Tibial nerve (tissue), 4 donors: ENCODE results near the gene DMKN. TPM values are rescaled to one million over a fixed set of nuclear protein-coding genes. Genes with fewer than 3 reads are reported as not detected.

Experiments
- DNase-seq, 2 donors: peaks; one replicate each; pipeline ENCODE4 v3.0.0-alpha.2; 2019; ENCODE audit warnings: low spot score in 2 of 2
- H3K27ac ChIP-seq, 4 donors: fragments of 200-600 bp; sonication (generic) in 3 of 4; one replicate each; pipeline ENCODE4 v1.5.1; 2017 to 2019; ENCODE audit warnings: mild to moderate bottlenecking in 1 of 4
- H3K27me3 ChIP-seq, 2 donors: fragments of 200-600 bp; sonication (generic) in 1 of 2; one replicate each; pipeline versions ENCODE4 v1.5.1 to v1.6.0; 2017 to 2019
- H3K36me3 ChIP-seq, 3 donors: fragments of 200-600 bp; sonication (generic); one replicate each; pipeline ENCODE4 v1.5.1; 2018 to 2019
- H3K4me1 ChIP-seq, 4 donors: fragments of 200-600 bp; sonication (generic) in 3 of 4; one replicate each; pipeline ENCODE4 v1.5.1; 2017 to 2019
- H3K4me3 ChIP-seq, 4 donors: fragments of 200-600 bp; sonication (generic) in 3 of 4; one replicate each; pipeline ENCODE4 v1.5.1; 2017 to 2019; ENCODE audit warnings: mild to moderate bottlenecking in 1 of 4, moderate library complexity in 1 of 4
- H3K9me3 ChIP-seq, 4 donors: fragments of 200-600 bp; sonication (generic) in 3 of 4; one replicate each; pipeline ENCODE4 v1.5.1; 2017 to 2019
- EP300 ChIP-seq, 2 donors: sonication (generic); formaldehyde crosslinking; IDR thresholded peaks; one replicate each; pipeline ENCODE4 v1.6.1; 2017; ENCODE audit warnings: antibody characterized with exemption in 2 of 2, mild to moderate bottlenecking in 1 of 2
- POLR2A ChIP-seq, 2 donors: fragments of 450-650 bp; IDR thresholded peaks; one replicate each; pipeline ENCODE4 v1.6.1; 2017; ENCODE audit warnings: antibody characterized with exemption in 2 of 2, mild to moderate bottlenecking in 2 of 2, moderate library complexity in 2 of 2
- WGBS, 2 donors: methylation state at CpG; one replicate each; pipeline ENCODE4 v1.1.5; 2018; 5-methylcytosine and 5-hydroxymethylcytosine counted together
- total RNA-seq, 4 donors: library from RNA; depleted of rRNA; stranded (reverse); fragments of >200 nt; gene quantifications; one replicate each; pipeline ENCODE4 v1.1.0, GENCODE V29; 2016
- TF ChIP-seq, protein P1 (sequence below), 5 experiments: fragments of 200-600 bp in 3 of 5; fragments of 450-650 bp in 2 of 5; sonication (generic) in 3 of 5; IDR thresholded peaks; one replicate each; pipeline ENCODE4 v1.5.1; 2016 to 2019; ENCODE audit warnings: antibody characterized with exemption in 5 of 5, mild to moderate bottlenecking in 3 of 5, moderate library complexity in 2 of 5

The DMKN gene
- total RNA-seq, 4 donors from 2014 or later, result 8.2 to 33.5 (median 26.5) TPM

DNA sequence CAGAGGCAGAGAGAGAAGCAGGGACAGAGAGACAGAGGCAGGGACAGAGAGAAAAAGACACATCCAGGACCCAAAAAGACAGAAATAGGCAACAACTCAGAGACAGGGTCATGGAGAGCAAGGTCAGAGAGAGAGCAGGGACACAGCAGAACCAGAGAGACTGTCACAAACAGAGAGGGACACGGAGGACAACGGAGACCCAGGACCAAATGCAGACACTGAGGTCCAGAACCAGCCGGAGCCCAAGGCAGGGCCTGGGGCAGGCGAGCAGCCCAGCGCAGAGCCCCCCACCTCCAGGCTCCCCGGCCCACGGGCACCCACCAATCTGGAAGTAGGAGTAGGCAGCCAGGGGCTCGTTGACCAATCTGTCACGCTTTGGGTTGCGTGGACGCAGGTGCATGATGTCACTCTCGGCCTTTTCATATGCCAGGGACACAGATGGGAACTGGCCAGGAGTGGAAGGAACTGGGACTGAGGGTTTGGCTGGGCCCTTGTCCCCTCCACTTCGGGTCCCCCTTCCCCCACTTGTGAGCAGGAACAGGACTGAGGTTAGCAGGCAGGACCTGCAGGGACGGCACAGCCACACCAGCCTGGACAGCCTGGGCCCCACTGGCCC, 40.0 kb upstream of the DMKN start:
- Histone ChIP-seq H3K9me3 (no peaks in the 10 kb centered on the region), H3K27me3 (peaks cover 0 to 14% of the 10 kb centered on the region in 2 donors), H3K4me3 (no peak overlapping the region), H3K27ac (no peak overlapping the region), H3K36me3 (peaks cover 0 to 19% (median 0%) of the 10 kb centered on the region in 3 donors), H3K4me1 (peaks cover 0 to 17% (median 2%) of the 10 kb centered on the region in 4 donors)
- 67 to 68% methylated on average over 14 of the region's 14 CpGs for WGBS, 2 donors
- TF ChIP-seq EP300 (IDR thresholded peaks at IDR 0.05) (no peak), POLR2A (IDR thresholded peaks at IDR 0.05) (no peak)
- TF ChIP-seq, protein P1, sequence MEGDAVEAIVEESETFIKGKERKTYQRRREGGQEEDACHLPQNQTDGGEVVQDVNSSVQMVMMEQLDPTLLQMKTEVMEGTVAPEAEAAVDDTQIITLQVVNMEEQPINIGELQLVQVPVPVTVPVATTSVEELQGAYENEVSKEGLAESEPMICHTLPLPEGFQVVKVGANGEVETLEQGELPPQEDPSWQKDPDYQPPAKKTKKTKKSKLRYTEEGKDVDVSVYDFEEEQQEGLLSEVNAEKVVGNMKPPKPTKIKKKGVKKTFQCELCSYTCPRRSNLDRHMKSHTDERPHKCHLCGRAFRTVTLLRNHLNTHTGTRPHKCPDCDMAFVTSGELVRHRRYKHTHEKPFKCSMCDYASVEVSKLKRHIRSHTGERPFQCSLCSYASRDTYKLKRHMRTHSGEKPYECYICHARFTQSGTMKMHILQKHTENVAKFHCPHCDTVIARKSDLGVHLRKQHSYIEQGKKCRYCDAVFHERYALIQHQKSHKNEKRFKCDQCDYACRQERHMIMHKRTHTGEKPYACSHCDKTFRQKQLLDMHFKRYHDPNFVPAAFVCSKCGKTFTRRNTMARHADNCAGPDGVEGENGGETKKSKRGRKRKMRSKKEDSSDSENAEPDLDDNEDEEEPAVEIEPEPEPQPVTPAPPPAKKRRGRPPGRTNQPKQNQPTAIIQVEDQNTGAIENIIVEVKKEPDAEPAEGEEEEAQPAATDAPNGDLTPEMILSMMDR (IDR thresholded peaks at IDR 0.05), result no peak
- no peak for DNase-seq

DNA sequence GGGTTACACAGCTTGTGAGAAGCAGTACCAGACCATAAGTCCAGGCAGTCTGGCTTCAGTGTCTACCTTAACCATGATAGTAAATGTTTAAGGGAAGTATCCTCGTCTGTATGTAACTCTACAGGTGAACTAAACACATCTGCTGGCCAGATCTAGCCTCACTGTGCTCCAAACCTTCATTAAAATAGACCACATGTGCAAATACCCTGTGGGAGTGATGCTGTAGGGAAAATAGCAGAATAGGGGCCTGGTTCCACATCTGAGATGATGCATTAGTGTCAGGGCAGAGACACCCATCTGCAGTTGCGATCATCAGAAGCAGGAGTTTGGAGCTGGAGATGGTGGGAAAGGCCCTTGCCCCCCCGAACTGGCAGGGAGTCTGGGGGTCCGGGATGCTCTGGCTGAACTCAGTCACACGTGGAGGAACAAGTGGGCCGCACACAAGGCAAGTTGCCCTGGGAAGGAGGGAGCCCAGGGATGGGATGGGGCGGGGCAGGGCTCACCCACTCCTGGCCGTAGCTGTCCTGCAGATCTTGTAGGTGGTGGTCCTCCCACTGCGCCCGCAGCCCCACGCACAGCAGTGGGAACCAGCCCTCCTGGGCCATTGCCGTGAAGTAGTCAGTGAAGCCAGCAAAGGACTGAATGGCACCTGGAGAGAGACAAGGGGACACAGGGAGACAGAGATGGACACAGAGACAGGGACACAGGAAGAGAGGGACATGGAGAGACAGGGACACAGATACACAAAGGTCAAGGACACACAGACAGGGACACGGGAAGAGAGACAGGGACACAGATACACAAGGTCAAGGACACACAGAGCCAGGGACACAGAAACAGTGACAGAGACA, 39.3 kb upstream of the DMKN start:
- 61 to 74% methylated on average over 12 of the region's 13 CpGs for WGBS, 2 donors

DNA sequence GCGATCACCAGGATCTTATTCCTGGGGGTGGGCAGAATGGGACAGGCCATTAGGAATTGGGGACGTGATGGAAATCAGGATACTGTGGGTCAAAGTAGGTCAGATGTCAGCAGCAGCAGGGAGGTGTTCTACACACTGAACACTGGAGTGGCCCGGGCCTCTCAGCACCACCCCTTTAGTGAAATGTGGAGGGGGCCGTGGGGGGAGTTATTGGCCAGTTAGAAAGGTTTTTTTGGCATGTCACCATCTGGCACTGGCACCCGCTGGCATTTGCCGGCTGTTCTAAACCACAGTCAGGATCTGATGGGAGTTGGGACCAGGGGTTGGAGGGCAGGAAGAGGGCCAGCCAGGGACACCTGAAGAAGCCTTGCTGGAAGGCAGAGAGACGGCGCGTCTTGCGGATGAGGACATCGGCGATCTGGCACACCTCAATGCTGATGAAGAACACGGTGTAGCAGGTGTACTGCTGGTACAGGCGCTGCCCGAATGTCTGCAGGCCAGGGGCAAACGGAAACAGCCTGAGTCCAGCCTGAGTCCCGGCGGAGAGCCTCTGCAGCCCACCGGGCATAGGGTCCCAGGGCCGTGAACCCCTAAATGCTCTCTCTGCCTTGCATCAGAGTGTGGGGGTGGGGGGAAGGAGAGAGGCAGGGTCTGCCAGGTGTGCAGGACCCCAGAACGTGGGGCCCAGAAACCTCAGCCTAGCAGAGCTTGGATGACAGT, 37.8 kb upstream of the DMKN start:
- 82 to 83% methylated on average over 20 to 21 of the region's 21 CpGs for WGBS, 2 donors
- Histone ChIP-seq H3K4me3 (no peak overlapping the region), H3K9me3 (no peaks in the 10 kb centered on the region), H3K27ac (no peak overlapping the region), H3K4me1 (peaks cover 0 to 16% (median 6%) of the 10 kb centered on the region in 4 donors), H3K27me3 (no peaks in the 10 kb centered on the region), H3K36me3 (peaks cover 0 to 38% (median 0%) of the 10 kb centered on the region in 3 donors)
- TF ChIP-seq, protein P1 (IDR thresholded peaks at IDR 0.05), result no peak
- TF ChIP-seq POLR2A (IDR thresholded peaks at IDR 0.05), result no peak
- no peak for TF ChIP-seq EP300 (IDR thresholded peaks at IDR 0.05)
- DNase-seq, result no peak

More for the DNA sequence above, 39.3 kb upstream of the DMKN start:
- DNase-seq, result no peak
- H3K27me3 ChIP-seq, result peaks cover 0 to 7% of the 10 kb centered on the region in 2 donors
- peaks cover 0 to 26% (median 0%) of the 10 kb centered on the region in 3 donors for H3K36me3 ChIP-seq
- peaks cover 0 to 10% (median 0%) of the 10 kb centered on the region in 4 donors for H3K4me1 ChIP-seq
- TF ChIP-seq POLR2A (IDR thresholded peaks at IDR 0.05), result no peak
- no peak for TF ChIP-seq EP300 (IDR thresholded peaks at IDR 0.05)
- TF ChIP-seq, protein P1 (IDR thresholded peaks at IDR 0.05), result no peak
- H3K4me3 ChIP-seq, result no peak overlapping the region
- H3K27ac ChIP-seq, result no peak overlapping the region
- no peaks in the 10 kb centered on the region for H3K9me3 ChIP-seq

DNA sequence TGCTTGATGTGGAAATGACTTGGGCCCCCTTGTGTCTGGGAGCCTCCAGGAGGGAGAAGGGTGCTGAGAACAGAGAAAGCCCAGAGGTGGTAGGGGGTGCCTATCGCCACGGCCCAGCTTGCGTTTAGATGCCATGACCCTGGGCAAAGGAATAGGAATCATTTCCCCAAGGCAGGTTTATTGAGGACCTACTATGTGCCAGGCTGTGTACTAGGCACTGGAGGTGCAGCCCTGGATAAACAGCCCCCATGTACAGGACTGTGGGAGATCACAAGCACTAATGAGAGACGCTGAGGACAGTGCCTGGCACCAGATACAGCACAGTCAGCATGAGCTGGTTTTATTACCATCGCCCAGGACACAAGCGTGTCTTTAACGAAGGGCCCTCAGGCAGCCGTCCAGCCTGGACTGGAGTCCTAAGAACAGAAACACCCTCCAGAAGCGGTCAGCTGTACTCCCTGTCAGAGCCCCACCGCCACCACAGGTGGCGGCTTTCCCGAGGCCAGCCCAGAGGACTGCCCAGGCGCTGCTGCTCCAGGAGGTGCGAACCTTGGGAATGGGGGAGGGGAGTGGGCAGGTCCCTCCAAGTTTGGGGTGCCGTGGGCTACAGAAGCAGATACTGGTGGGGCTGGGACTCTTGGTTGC, 36.6 kb upstream of the DMKN start:
- H3K27ac ChIP-seq, result no peak overlapping the region
- H3K27me3 ChIP-seq, result no peaks in the 10 kb centered on the region
- peaks cover 0 to 38% (median 0%) of the 10 kb centered on the region in 3 donors for H3K36me3 ChIP-seq
- H3K4me1 ChIP-seq, result peaks cover 0 to 22% (median 8%) of the 10 kb centered on the region in 4 donors
- no peaks in the 10 kb centered on the region for H3K9me3 ChIP-seq
- no peak for DNase-seq
- TF ChIP-seq, protein P1 (IDR thresholded peaks at IDR 0.05), result no peak
- TF ChIP-seq EP300 (IDR thresholded peaks at IDR 0.05), result no peak
- no peak for TF ChIP-seq POLR2A (IDR thresholded peaks at IDR 0.05)
- WGBS, 2 donors, result 72 to 84% methylated on average over 15 of the region's 15 CpGs
- H3K4me3 ChIP-seq, result no peak overlapping the region
